GM03348 (cell line): ENCODE results near the gene SPRED2.

ENCODE experiments used
- DNase-seq: peaks from one replicate; pipeline ENCODE4 v3.0.0; 2012; ENCODE audit warnings: low spot score

The SPRED2 gene

GRCh38 chr2:65438137-65438899 is 5.9 kb upstream of the SPRED2 start:
- no peak for DNase-seq

DNA sequence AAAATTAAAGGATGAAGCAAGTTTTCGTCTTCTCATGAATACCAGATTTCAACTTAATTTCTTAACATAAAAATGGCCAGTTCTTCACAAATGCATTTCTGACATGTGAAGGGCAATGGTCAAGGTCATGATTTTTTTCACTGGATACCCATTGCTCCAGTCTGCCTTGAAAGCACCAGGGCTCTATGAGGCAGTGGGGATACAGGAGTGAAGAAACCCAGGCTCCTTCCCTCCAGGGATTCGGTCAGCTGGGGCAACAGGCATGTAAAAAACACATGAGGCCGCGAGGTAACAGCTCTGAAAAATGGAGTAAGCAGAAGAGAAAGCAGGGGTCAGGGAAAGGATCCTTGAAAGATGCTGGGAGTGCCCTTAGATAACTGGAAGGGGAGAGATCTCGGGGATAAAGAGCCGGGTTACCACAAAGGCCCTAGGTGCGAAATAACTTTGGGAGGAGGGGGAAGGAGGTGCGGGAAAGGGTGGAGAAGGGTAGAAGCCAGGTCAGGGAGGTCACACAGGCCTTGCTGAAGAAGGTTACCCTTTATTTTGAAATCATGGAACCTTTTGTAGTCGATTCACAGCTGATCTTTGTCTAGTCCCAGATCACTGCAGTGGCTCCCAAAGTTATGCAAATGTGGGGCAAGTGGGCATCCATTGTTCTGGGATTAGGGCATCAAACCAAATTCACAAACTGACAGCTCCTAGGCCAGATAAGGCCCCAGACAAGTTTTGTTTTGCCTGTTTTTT is 5.2 kb upstream of the SPRED2 start:
- no peak for DNase-seq

- peak; percentile 46 for DNase-seq
These were observed 4.4 kb upstream of the SPRED2 start for GRCh38 chr2:65436824-65437221.

DNA sequence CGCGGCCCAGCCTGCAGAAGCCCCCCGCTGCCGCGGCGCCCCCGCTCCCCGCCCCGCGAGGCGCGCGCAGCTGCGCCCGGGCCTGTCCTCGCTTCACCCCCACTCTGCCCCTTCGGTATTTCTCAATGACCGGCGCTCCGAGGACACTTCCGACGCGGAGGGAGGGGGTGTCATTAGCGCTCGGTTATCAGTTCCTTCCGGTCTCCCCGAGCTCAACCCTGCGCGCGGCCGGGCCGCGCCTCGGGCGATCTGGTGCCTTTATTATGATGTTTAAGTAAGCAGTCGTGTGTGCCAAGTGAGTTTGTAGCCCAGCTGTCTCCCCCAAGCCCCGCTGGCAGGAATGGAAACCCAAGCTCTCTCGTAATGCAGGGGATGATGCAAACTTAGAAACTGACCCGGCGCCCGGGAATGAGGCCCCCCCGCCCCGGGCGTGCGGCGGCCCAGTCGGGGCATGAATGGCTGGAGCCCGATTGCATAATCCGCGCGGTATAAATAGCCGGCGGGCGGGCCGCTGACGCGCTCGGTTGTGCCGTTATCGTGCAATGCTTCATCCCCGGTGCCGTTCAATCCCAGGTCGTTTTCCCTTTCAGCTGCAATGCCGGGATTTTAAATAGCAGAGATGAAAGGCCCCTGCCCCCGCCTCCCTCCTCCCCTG is 3.9 kb upstream of the SPRED2 start:
- DNase-seq: peak; percentile 96

DNA sequence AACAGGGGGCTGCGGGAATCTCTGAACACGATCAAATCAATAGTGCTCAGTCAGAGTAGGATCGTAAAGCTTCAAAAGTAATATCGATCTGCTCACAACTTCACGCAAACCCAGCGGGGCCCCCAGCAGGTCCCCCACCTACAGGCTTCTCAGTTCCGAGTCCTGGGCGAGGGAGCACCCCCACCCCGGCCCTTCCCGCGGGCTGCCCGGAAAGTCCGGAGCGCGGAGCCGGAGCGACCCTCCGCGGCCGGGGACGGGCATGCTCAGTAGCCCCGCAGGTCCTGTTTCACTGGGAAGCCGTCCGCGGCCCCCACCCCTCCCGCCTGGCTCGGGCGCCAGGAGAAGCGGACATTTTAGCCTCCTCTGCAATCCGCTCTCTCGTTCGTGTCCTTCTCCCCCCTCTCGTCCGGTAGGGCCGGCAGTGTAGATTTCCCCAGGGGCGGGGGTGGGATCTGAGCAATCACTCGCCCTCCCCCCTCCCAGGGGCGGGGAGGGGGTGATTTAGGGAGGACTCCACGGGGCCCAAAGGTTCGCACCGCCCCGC is 3.3 kb upstream of the SPRED2 start:
- DNase-seq: peak; percentile 97

- no peak for DNase-seq
These were observed 2.3 kb upstream of the SPRED2 start for GRCh38 chr2:65434592-65435241.

GRCh38 chr2:65431421-65432226 is 775 bp downstream of the SPRED2 start:
- peak; percentile 31 for DNase-seq

GRCh38 chr2:65430603-65431420 is 1.6 kb downstream of the SPRED2 start:
- DNase-seq: peak; percentile 57

DNA sequence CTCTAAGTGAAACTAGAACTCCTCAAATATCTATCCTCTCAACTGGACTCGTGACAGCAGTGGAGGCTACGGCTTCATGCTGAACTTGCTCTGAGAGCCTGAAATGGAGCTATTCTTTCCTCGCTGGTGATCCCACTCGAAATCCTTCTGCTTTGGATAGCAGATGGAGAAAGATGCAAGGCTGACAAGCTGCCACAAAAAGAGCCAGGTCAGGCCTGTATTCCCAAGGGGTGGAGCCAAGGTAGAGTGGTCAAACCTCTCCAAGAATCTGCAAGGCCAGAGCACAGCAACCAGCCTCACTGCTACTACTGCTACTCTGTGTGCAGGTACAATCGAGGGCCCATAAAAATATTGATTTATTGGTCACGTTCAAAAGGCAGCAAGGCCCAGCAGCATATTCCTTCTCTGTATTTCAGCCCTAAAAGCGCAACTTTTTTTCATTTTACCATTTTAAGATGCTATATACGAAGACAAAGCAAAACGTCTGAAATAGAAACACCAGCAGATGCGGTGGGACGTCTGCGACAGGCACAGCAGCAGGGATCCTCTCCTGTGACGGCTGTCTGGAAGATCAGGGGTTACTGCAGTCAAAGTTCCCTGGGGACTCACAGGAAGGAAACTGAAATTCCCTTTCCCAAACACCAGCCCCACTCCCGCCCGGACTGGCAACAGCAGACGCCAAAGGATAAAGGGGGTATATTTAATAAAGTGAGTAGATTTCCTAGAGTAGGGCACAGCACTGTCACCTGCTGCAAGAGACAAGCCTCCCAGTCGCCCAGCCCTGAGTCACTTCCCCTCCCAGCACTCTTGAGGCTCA is 2.4 kb downstream of the SPRED2 start:
- peak; percentile 7 for DNase-seq

DNA sequence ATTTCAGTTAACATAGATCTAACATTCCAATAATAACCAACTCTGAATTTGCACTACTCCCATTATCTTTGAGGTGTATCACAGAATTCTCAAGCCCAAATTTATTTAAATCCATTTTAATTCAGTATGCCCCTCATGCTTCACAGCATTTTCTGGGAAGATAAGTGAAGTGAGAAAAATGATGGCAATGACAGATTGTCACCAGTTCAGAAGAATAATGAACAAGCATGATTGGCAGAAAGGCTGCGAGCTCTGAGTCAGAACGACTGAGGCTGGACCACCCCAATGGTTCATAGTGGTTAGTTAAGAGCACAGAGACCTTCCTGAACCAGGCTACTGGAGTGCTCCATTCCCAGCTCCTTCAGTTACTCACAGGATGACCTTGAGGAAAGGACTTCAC is 4.9 kb downstream of the SPRED2 start:
- no peak for DNase-seq

- no peak for DNase-seq
These were observed 7.1 kb downstream of the SPRED2 start for GRCh38 chr2:65425276-65425675.

- DNase-seq: no peak
These were observed 8.0 kb downstream of the SPRED2 start for GRCh38 chr2:65424391-65424790.

GRCh38 chr2:65421432-65421748 is 11.0 kb downstream of the SPRED2 start:
- no peak for DNase-seq

GRCh38 chr2:65420712-65421431 is 11.5 kb downstream of the SPRED2 start:
- DNase-seq: peak; percentile 13

DNA sequence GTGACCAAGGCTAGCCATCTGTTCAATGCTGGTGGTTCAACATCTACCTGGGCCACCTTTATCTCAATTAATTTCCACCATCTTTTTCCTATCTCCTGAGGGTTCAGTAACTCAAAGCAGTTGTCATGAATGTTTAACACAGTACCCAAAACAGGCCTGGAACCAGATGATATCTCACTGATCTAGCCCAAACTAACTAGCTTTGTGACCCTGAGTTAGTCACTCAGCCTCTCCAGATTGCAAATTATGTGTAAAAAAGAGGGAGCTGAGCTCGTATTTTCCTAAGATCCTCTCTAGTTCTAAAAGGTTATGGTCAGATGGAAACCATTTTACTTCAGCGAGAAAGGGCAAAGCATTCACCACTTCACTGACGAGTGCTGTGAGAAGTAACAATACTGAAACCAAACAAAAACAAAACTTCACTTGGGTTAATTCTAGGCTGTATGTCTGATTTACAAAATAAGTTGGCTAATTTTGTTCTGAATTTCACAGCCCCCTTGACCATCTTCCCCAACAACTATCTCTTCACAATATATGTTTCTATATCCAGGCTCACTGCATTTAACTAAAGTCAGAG is 14.8 kb downstream of the SPRED2 start:
- no peak for DNase-seq

- no peak for DNase-seq
These were observed 15.5 kb downstream of the SPRED2 start for GRCh38 chr2:65416945-65417344.

DNA sequence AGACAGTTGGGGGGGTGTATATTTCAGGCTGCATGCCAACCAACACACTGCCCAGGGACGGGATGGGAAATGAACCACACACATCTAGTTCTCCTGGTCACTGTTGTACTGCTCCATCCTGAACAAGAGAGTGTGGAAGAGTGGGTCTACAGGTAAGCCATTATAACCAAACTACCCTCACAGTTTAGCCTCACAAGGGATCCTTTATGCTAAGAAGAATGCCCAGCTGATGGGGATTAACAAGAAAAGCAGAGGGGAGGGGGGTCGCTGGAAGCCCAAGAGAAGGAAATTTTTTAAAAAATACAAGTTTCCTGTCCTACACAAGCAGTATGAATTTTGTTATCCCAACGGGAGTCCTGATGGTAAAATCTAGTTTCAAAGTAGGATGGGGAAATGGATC is 16.1 kb downstream of the SPRED2 start:
- no peak for DNase-seq

GRCh38 chr2:65415091-65415490 is 17.3 kb downstream of the SPRED2 start:
- no peak for DNase-seq

DNA sequence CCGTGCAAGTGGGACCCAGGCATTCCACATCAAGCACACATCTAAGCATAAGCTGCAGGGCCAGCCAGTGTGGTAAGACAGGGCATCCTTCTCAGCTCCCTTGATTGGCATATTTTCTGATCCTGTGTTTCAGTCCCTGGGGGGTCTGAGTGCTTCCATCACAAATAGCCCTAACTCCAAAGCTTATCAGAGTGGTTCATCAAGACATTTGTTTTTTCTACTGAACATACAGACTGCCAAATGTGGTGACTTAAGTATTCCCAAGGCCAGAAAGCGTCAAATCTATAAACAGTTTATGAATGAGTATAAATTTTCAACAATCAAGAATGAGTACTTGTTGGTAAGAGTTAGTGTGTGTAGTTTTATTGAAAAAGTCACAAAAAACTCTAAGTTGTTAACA is 18.8 kb downstream of the SPRED2 start:
- no peak for DNase-seq
